Measurements from ENCODE around the gene PIK3AP1. TPM values are rescaled to one million over a fixed set of nuclear protein-coding genes. Genes with fewer than 3 reads are reported as not detected.

The PIK3AP1 gene
- total RNA-seq, 1 donor from 2014 or later = 6.7 TPM

DNA sequence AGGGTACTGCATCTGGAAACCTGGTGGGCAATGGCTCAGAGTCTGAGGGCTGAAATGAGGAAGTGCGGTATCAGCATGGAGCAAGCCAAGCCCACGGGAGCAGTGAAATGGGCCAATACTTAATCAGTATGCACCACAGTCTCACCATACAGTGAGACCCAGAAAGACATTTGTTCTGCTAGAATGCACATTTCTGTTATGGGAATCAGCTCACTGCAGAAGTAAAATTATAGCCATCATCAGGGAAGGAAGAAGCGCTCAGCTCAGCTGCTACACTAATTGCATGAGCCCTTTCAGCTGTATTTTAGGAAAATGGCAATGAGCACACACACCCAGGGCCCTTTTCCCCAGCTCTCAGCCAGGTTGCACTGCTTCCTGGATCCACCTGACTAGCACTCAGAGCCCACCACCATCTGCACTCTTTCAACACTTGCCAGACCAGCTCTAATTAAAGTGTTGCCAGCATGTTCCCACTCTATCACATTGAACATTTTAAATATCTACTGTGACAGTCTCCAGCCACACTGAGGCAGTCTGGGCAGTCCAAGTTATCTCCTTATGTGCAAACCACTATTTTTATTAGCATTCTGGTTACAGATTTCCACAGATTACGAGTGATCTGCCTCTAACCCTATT is 44.2 kb upstream of the PIK3AP1 start:
- Histone ChIP-seq H3K27ac (ENCODE audit: low read depth, low read length) (no peak overlapping the region), H3K4me2 (ENCODE audit: low read length) (no peak overlapping the region), H3K4me3 (ENCODE audit: insufficient read depth, low read depth, low read length) (no peak overlapping the region), H3K27me3 (ENCODE audit: insufficient read depth, low read length) (no peaks in the 10 kb centered on the region), H4K20me1 (ENCODE audit: insufficient read depth, low read length) (no peaks in the 10 kb centered on the region), H3K36me3 (ENCODE audit: insufficient read depth, low read length) (no peaks in the 10 kb centered on the region), H2AFZ (ENCODE audit: low read depth, low read length) (no peak overlapping the region), H3K9ac (ENCODE audit: low read length) (no peak overlapping the region), H3K9me3 (ENCODE audit: insufficient read depth, low read depth, low read length) (peaks cover 2% of the 10 kb centered on the region), H3K79me2 (ENCODE audit: insufficient read depth, low read length) (no peaks in the 10 kb centered on the region), H3K4me1 (ENCODE audit: insufficient read depth, low read length) (no peaks in the 10 kb centered on the region)
- no peak overlapping the region for H3K4me3 Mint-ChIP-seq (ENCODE audit: unreplicated experiment)
- no peaks in the 10 kb centered on the region for H3K9me3 Mint-ChIP-seq (ENCODE audit: unreplicated experiment)
- DNase-seq (ENCODE audit: low read depth) (no peak), FAIRE-seq (no peak)
- H3K27me3 Mint-ChIP-seq (ENCODE audit: low read depth, unreplicated experiment) = peaks cover 11% of the 10 kb centered on the region
- no peaks in the 10 kb centered on the region for H3K36me3 Mint-ChIP-seq (ENCODE audit: low read depth, unreplicated experiment)
- H3K27ac Mint-ChIP-seq (ENCODE audit: unreplicated experiment) = no peak overlapping the region
- no peak for TF ChIP-seq CTCF (IDR thresholded peaks at IDR 0.05; ENCODE audit: insufficient read depth, low read depth, low read length)
- H3K4me1 Mint-ChIP-seq (ENCODE audit: low read depth, unreplicated experiment) = peaks cover 3% of the 10 kb centered on the region

DNA sequence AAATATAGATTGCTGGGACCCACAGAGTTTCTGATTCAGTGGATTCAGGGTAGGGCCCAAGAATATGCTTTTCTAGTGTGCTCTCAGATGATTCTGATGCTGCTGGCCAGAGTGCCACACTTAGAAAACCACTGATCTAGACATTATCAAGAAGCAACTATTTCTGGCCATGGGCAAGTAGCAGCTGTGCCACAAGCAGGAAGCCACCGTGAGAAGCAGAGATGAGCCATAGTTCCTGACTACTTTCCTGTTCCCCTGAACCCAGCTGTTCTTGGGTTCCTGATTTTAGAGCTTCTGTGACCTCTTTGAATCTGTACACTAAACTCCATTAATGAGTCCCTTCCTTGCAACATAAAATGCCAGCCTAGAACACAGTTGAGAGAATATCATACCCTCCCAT is 38.1 kb upstream of the PIK3AP1 start:
- Histone ChIP-seq H2AFZ (ENCODE audit: low read depth, low read length) (no peak overlapping the region), H3K9me3 (ENCODE audit: insufficient read depth, low read depth, low read length) (no peaks in the 10 kb centered on the region), H4K20me1 (ENCODE audit: insufficient read depth, low read length) (no peaks in the 10 kb centered on the region), H3K36me3 (ENCODE audit: insufficient read depth, low read length) (no peaks in the 10 kb centered on the region), H3K27ac (ENCODE audit: low read depth, low read length) (no peak overlapping the region), H3K27me3 (ENCODE audit: insufficient read depth, low read length) (no peaks in the 10 kb centered on the region), H3K4me2 (ENCODE audit: low read length) (no peak overlapping the region), H3K4me3 (ENCODE audit: insufficient read depth, low read depth, low read length) (no peak overlapping the region), H3K4me1 (ENCODE audit: insufficient read depth, low read length) (no peaks in the 10 kb centered on the region), H3K9ac (ENCODE audit: low read length) (no peak overlapping the region), H3K79me2 (ENCODE audit: insufficient read depth, low read length) (no peaks in the 10 kb centered on the region)
- Mint-ChIP-seq H3K4me1 (ENCODE audit: low read depth, unreplicated experiment) (peaks cover 3% of the 10 kb centered on the region), H3K27me3 (ENCODE audit: low read depth, unreplicated experiment) (peaks cover 3% of the 10 kb centered on the region), H3K36me3 (ENCODE audit: low read depth, unreplicated experiment) (no peaks in the 10 kb centered on the region), H3K4me3 (ENCODE audit: unreplicated experiment) (no peak overlapping the region), H3K9me3 (ENCODE audit: unreplicated experiment) (no peaks in the 10 kb centered on the region), H3K27ac (ENCODE audit: unreplicated experiment) (no peak overlapping the region)
- FAIRE-seq (no peak), DNase-seq (ENCODE audit: low read depth) (no peak)
- TF ChIP-seq EZH2 (IDR thresholded peaks at IDR 0.05; ENCODE audit: insufficient read depth, low read length) = no peak
- TF ChIP-seq CTCF (IDR thresholded peaks at IDR 0.05; ENCODE audit: insufficient read depth, low read depth, low read length) = no peak

DNA sequence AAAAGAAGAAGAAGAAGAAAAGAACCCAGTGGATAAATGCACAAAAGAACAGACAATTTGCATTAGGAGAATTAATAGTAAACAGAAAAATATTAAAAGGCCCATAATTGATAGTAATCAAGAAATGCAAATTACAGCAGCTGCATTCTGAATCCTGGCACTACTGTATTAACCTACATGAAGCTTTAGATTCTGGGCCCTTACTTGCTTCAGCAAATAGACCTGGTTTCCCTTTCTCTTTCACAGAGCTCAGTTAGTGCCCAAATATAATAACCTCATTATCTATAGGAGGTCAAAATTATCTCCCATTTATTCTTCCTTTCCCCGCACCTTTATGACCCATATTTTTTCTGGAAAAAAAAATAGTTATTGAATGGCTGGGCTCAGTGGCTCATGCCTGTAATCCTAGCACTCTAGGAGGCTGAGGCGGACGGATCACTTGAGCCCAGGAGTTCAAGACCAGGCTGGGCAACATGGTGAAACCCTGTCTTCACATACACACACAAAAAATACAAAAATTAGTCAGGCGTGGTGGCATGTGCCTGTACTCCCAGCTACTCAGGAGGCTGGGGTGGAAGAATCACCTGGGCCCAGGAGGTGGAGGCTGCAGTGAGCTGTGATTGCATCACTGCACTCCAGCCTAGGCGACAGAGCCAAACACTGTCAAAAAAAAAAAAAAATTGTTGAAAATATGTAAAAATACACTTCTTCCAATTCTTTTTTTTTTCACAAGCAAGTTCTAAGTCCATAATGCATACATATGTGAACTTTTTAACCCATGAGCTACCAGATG is 36.0 kb upstream of the PIK3AP1 start:
- no peaks in the 10 kb centered on the region for H3K36me3 Mint-ChIP-seq (ENCODE audit: low read depth, unreplicated experiment)
- TF ChIP-seq CTCF (IDR thresholded peaks at IDR 0.05; ENCODE audit: insufficient read depth, low read depth, low read length) (no peak), EZH2 (IDR thresholded peaks at IDR 0.05; ENCODE audit: insufficient read depth, low read length) (no peak)
- FAIRE-seq = no peak
- no peaks in the 10 kb centered on the region for H3K9me3 Mint-ChIP-seq (ENCODE audit: unreplicated experiment)
- no peaks in the 10 kb centered on the region for H3K36me3 ChIP-seq (ENCODE audit: insufficient read depth, low read length)
- no peaks in the 10 kb centered on the region for H3K4me1 ChIP-seq (ENCODE audit: insufficient read depth, low read length)
- H4K20me1 ChIP-seq (ENCODE audit: insufficient read depth, low read length) = no peaks in the 10 kb centered on the region
- H3K27ac Mint-ChIP-seq (ENCODE audit: unreplicated experiment) = no peak overlapping the region
- no peak overlapping the region for H3K4me3 ChIP-seq (ENCODE audit: insufficient read depth, low read depth, low read length)
- H3K27ac ChIP-seq (ENCODE audit: low read depth, low read length) = no peak overlapping the region
- H2AFZ ChIP-seq (ENCODE audit: low read depth, low read length) = no peak overlapping the region
- H3K4me3 Mint-ChIP-seq (ENCODE audit: unreplicated experiment) = no peak overlapping the region
- no peak overlapping the region for H3K9ac ChIP-seq (ENCODE audit: low read length)
- H3K27me3 Mint-ChIP-seq (ENCODE audit: low read depth, unreplicated experiment) = peaks cover 3% of the 10 kb centered on the region
- no peaks in the 10 kb centered on the region for H3K9me3 ChIP-seq (ENCODE audit: insufficient read depth, low read depth, low read length)
- peaks cover 3% of the 10 kb centered on the region for H3K27me3 ChIP-seq (ENCODE audit: insufficient read depth, low read length)
- peaks cover 3% of the 10 kb centered on the region for H3K4me1 Mint-ChIP-seq (ENCODE audit: low read depth, unreplicated experiment)
- no peak overlapping the region for H3K4me2 ChIP-seq (ENCODE audit: low read length)
- DNase-seq (ENCODE audit: low read depth) = no peak
- no peaks in the 10 kb centered on the region for H3K79me2 ChIP-seq (ENCODE audit: insufficient read depth, low read length)

Measured in astrocyte (in vitro differentiated cells and primary cell).